K562 (cell line): Measurements from ENCODE around the gene LRRC27. TPM values are rescaled to one million over a fixed set of nuclear protein-coding genes. Genes with fewer than 3 reads are reported as not detected.

Experiments
- ATAC-seq: fragments of 200-7000 bp; cut with Tn5 transposase; 3 replicates; pipeline ENCODE4 v1.9.1; 2020; ENCODE audit warnings: moderate library complexity
- BruUV-seq: library from RNA; stranded (reverse); fragments of 400-500 nt; replicated peaks from 2 replicates; lab custom pipeline; 2021; lab: Mats Ljungman, UMichigan
- CTCF ChIA-PET: fragments of 300-600 bp; formaldehyde crosslinking; extraction: SDS; loops from one replicate; lab custom pipeline; 2021; ENCODE audit warnings: low intra/inter-chr PET ratio; lab: Yijun Ruan, JAX
- POLR2A ChIA-PET: fragments of 300-600, 350-650 bp; sonication (Branson Sonifier 250); formaldehyde crosslinking; extraction: SDS; loops from one replicate; lab custom pipeline; 2021; ENCODE audit warnings: antibody characterized with exemption, inconsistent platforms; lab: Yijun Ruan, JAX
- DNase-seq, 4 experiments: peaks; one replicate each; pipeline versions ENCODE4 v3.0.0 to v3.0.0-alpha.2; 2011 to 2018; ENCODE audit warnings: low spot score in 3 of 4, mixed read lengths in 3 of 4; ENCODE audit errors: extremely low read depth in 1 of 4
- FAIRE-seq: peaks from 2 replicates; lab custom pipeline; 2011; peaks lifted over from hg19 to GRCh38; lab: Jason Lieb, UNC
- H2AFZ ChIP-seq: 2 replicates; pipeline ENCODE4 v1.6.0; 2011; ENCODE audit warnings: low read depth, low read length, control low read depth, inconsistent platforms
- H3K27ac ChIP-seq: fragments of 200-600 bp; 3 replicates; pipeline ENCODE4 v1.8.0; 2011; ENCODE audit warnings: low read depth, mild to moderate bottlenecking, control low read depth, inconsistent platforms, low read length, moderate library complexity, mixed read lengths; ENCODE audit errors: extremely low read depth
- H3K27me3 ChIP-seq, 2 experiments: fragments of 300-600 bp in 1 of 2; 2 replicates in 1 of 2; 3 replicates in 1 of 2; pipeline versions ENCODE4 v1.6.0 to v1.8.0; 2011; ENCODE audit warnings: inconsistent platforms in 2 of 2, low read length in 2 of 2, mild to moderate bottlenecking in 1 of 2, mixed read lengths in 1 of 2, moderate library complexity in 1 of 2; ENCODE audit not compliant: control insufficient read depth in 2 of 2, insufficient read depth in 2 of 2
- H3K36me3 ChIP-seq: fragments of 300-600 bp; 3 replicates; pipeline ENCODE4 v1.8.0; 2011; ENCODE audit warnings: mild to moderate bottlenecking, low read length, inconsistent platforms; ENCODE audit not compliant: control insufficient read depth, insufficient read depth
- H3K4me1 ChIP-seq, 2 experiments: fragments of 200-600 bp in 1 of 2; replicated peaks in 1 of 2; 2 replicates in 1 of 2; 3 replicates in 1 of 2; pipeline versions ENCODE4 v1.5.1 to v1.8.0; 2011; ENCODE audit warnings: inconsistent platforms in 2 of 2, low read length in 2 of 2, mild to moderate bottlenecking in 1 of 2, mixed read lengths in 1 of 2, moderate library complexity in 1 of 2; ENCODE audit not compliant: control insufficient read depth in 2 of 2, insufficient read depth in 2 of 2
- H3K4me2 ChIP-seq: 2 replicates; pipeline ENCODE4 v1.6.1; 2011; ENCODE audit warnings: low read length, control low read depth, inconsistent platforms, mixed read lengths; ENCODE audit not compliant: insufficient read depth
- H3K4me3 ChIP-seq: fragments of 200-600 bp; sonication (generic), shearing (Covaris generic); 2 replicates; pipeline ENCODE4 v1.5.1; 2016; ENCODE audit warnings: control low read depth, inconsistent platforms
- H3K79me2 ChIP-seq: fragments of 200-600 bp; 3 replicates; pipeline ENCODE4 v1.8.0; 2011; ENCODE audit warnings: low read length, inconsistent platforms; ENCODE audit not compliant: control insufficient read depth, insufficient read depth
- H3K9ac ChIP-seq, 2 experiments: 2 replicates each; pipeline versions ENCODE4 v1.6.0 to v1.6.1; 2011; ENCODE audit warnings: low read depth in 2 of 2, low read length in 2 of 2, control low read depth in 1 of 2, inconsistent platforms in 1 of 2, mild to moderate bottlenecking in 1 of 2, mixed read lengths in 1 of 2; ENCODE audit not compliant: insufficient read depth in 1 of 2
- H3K9me1 ChIP-seq: one replicate; pipeline ENCODE4 v1.6.0; 2011; ENCODE audit warnings: inconsistent platforms, mild to moderate bottlenecking, low read length, moderate library complexity; ENCODE audit not compliant: control insufficient read depth, insufficient read depth
- H3K9me3 ChIP-seq: replicated peaks from 2 replicates; pipeline ENCODE4 v1.5.1; 2011; ENCODE audit warnings: low read depth, low read length, inconsistent platforms; ENCODE audit not compliant: control insufficient read depth, insufficient read depth
- H4K20me1 ChIP-seq: replicated peaks from 2 replicates; pipeline ENCODE4 v1.6.1; 2011; ENCODE audit warnings: low read length, inconsistent platforms, mixed read lengths; ENCODE audit not compliant: control insufficient read depth, insufficient read depth
- CREBBP ChIP-seq: IDR thresholded peaks from one replicate; pipeline ENCODE4 v1.6.1; 2012; ENCODE audit warnings: low read depth, mild to moderate bottlenecking, control low read depth, inconsistent platforms, low read length
- CXXC5 ChIP-seq: fragments of 250-450 bp; sonication (Bioruptor Pico); IDR thresholded peaks from 2 replicates; pipeline ENCODE4 v1.8.0; 2022; ENCODE audit warnings: inconsistent platforms, mild to moderate bottlenecking, moderate library complexity
- DMBX1 ChIP-seq: fragments of 250-450 bp; sonication (Bioruptor Pico); IDR thresholded peaks from 2 replicates; pipeline ENCODE4 v1.8.0; 2022; ENCODE audit warnings: inconsistent platforms, mild to moderate bottlenecking, moderate library complexity, borderline replicate concordance
- EGR1 ChIP-seq: fragments of 450-650 bp; conservative IDR thresholded peaks from 2 replicates; pipeline ENCODE4 v1.6.1; 2017; ENCODE audit warnings: mild to moderate bottlenecking
- POU5F1 ChIP-seq: fragments of 150-350 bp; IDR thresholded peaks from 2 replicates; pipeline ENCODE4 v1.6.1; 2014; ENCODE audit warnings: borderline replicate concordance, low read length, low read depth, mild to moderate bottlenecking; ENCODE audit not compliant: partially characterized antibody
- STAT5B ChIP-seq: fragments of 250-450 bp; sonication (Bioruptor Pico); IDR thresholded peaks from 2 replicates; pipeline ENCODE4 v1.8.0; 2021; ENCODE audit warnings: mild to moderate bottlenecking, inconsistent platforms
- USF2 ChIP-seq: sonication (generic); formaldehyde crosslinking; IDR thresholded peaks from 2 replicates; pipeline ENCODE4 v1.5.0; 2020; ENCODE audit warnings: missing genetic modification reagents
- ZBTB11 ChIP-seq, 3 experiments: fragments of 200-800 bp in 1 of 3; fragments of 250-450 bp in 1 of 3; fragments of 450-650 bp in 1 of 3; sonication (Bioruptor Pico) in 1 of 3; sonication (Bioruptor generic) in 1 of 3; formaldehyde crosslinking in 1 of 3; IDR thresholded peaks; 2 replicates each; pipeline versions ENCODE4 v1.6.1 to v1.8.0; 2016 to 2022; ENCODE audit warnings: mild to moderate bottlenecking in 2 of 3, missing genetic modification characterization in 2 of 3, missing compliant biosample characterization in 1 of 3, moderate library complexity in 1 of 3
- ZEB2 ChIP-seq: fragments of 450-650 bp; IDR thresholded peaks from 2 replicates; pipeline ENCODE4 v1.6.1; 2016
- ZFP1 ChIP-seq: fragments of 450-650 bp; formaldehyde crosslinking; IDR thresholded peaks from 2 replicates; pipeline ENCODE4 v1.4.0; 2020; ENCODE audit warnings: mild to moderate bottlenecking, mixed read lengths
- ZFP36 ChIP-seq: fragments of 150-350 bp; IDR thresholded peaks from 2 replicates; pipeline ENCODE4 v1.6.1; 2018; ENCODE audit warnings: low read length, low read depth; ENCODE audit not compliant: partially characterized antibody
- ZKSCAN3 ChIP-seq: fragments of 250-450 bp; sonication (Bioruptor Pico); IDR thresholded peaks from 2 replicates; pipeline ENCODE4 v1.4.0; 2020
- ZNF280A ChIP-seq: fragments of 450-650 bp; IDR thresholded peaks from 2 replicates; pipeline ENCODE4 v1.6.1; 2018; ENCODE audit warnings: mild to moderate bottlenecking, low read depth; ENCODE audit not compliant: partially characterized antibody
- ZZZ3 ChIP-seq: fragments of 450-650 bp; IDR thresholded peaks from 2 replicates; pipeline ENCODE4 v1.6.1; 2016; ENCODE audit warnings: antibody characterized with exemption, mild to moderate bottlenecking, moderate library complexity
- WGBS: fragments of 100-300 bp; shearing (Covaris generic); methylation state at CpG from one replicate; pipeline ENCODE4 v1.1.6; 2016; ENCODE audit warnings: low coverage, mixed read lengths; ENCODE audit not compliant: insufficient coverage; ENCODE audit errors: missing lambda C conversion rate; 5-methylcytosine and 5-hydroxymethylcytosine counted together
- in situ Hi-C: fragments of 300-500 bp; cut with MboI; formaldehyde crosslinking; loops from 4 replicates; pipeline ENCODE4 v1.15.0; 2018; ENCODE audit warnings: inconsistent platforms, mixed read lengths
- intact Hi-C: fragments of 100-400 bp; cut with micrococcal nuclease; formaldehyde crosslinking; loops from 2 replicates; pipeline ENCODE4 v1.14.2; 2022
- polyA plus RNA-seq, 8 experiments: library from polyadenylated mRNA; depleted of rRNA in 4 of 8; stranded (reverse) in 5 of 8; unstranded in 3 of 8; fragments of >200 nt; fragmentation: Nextera tagmentation in 2 of 8; fragmentation: Illumina TruSeq in 1 of 8; extraction: Ambion mirVana in 2 of 8; extraction: Trizol in 1 of 8; gene quantifications; 2 replicates each; pipeline versions ENCODE4 v1.2.1 to v1.2.3, GENCODE V29; 2011 to 2014; ENCODE audit warnings: inconsistent platforms in 1 of 8, missing spikeins in 1 of 8
- total RNA-seq, 7 experiments: library from RNA; depleted of rRNA in 6 of 7; stranded (reverse); fragments of >200 nt in 6 of 7; fragmentation: Illumina TruSeq in 2 of 7; extraction: Trizol in 2 of 7; gene quantifications; 2 replicates each; pipeline versions ENCODE4 v1.2.1 to v1.2.3, GENCODE V29; 2011 to 2021; ENCODE audit warnings: low replicate concordance in 1 of 7

LRRC27 gene
- total and polyA plus RNA-seq, 9 of the 15 experiments (the other 6 are each of a cell fraction or from before 2014, with no cell fraction given) = 0.10 to 2.7 (median 1.4) TPM

- TF ChIP-seq ZBTB11 (CRISPR knock-in tag; IDR thresholded peaks at IDR 0.05) (no peak), ZFP1 (CRISPR knock-in tag) (no peak)
Observed at GRCh38 chr10:132363921-132364593, 32.1 kb downstream of the LRRC27 start (continued).

- ATAC-seq (no peak), FAIRE-seq (no peak), DNase-seq (no peak)
- Histone ChIP-seq H3K79me2 (no peaks in the 10 kb centered on the region), H3K9me3 (no peaks in the 10 kb centered on the region; the same call in 1 of the 2 replicates), H2AFZ (no peak overlapping the region), H3K4me2 (no peak overlapping the region), H3K9me1 (no peaks in the 10 kb centered on the region), H3K4me3 (no peak overlapping the region), H3K36me3 (no peaks in the 10 kb centered on the region), H3K4me1 (peaks cover 0 to 10% of the 10 kb centered on the region in 2 experiments; a peak in 1 of 5 replicates), H3K27me3 (peaks cover 4 to 15% of the 10 kb centered on the region in 2 experiments; a peak in 3 of 5 replicates), H3K27ac (no peak overlapping the region), H4K20me1 (no peaks in the 10 kb centered on the region), H3K9ac (no peak overlapping the region)
- CTCF ChIA-PET = no interaction called here
- no TSS peak for BruUV-seq
- intact Hi-C loops = no loop called here
- WGBS = 37% methylated on average over 14 of the region's 14 CpGs
- in situ Hi-C loops = no loop called here
- POLR2A ChIA-PET = no interaction called here
- TF ChIP-seq POU5F1 (no peak), STAT5B (CRISPR knock-in tag) (no peak), ZZZ3 (no peak), CREBBP (peak; percentile 6), EGR1 (peak; percentile 35; the same call in 1 of the 2 replicates), DMBX1 (CRISPR knock-in tag) (no peak), ZNF280A (no peak), USF2 (CRISPR knock-in tag) (no peak), ZKSCAN3 (CRISPR knock-in tag) (no peak), CXXC5 (CRISPR knock-in tag) (no peak), ZEB2 (no peak), ZFP36 (no peak)
Observed at GRCh38 chr10:132364594-132364970, 32.6 kb downstream of the LRRC27 start.
